SHP77 (cell line): ENCODE results near the gene BMAL2.
A peak's percentile ranks its signal among the peaks of the same experiment; 100 is the strongest.

Source experiments
- DNase-seq, 2 experiments: peaks; one replicate each; lab custom pipeline; 2025; lab: John Stamatoyannopoulos, UW

BMAL2 gene

GRCh38 chr12:27319848-27320247 lies 12.8 kb upstream of the BMAL2 start:
- no peak for DNase-seq

GRCh38 chr12:27324530-27324929 lies 8.1 kb upstream of the BMAL2 start:
- DNase-seq: no peak

DNA sequence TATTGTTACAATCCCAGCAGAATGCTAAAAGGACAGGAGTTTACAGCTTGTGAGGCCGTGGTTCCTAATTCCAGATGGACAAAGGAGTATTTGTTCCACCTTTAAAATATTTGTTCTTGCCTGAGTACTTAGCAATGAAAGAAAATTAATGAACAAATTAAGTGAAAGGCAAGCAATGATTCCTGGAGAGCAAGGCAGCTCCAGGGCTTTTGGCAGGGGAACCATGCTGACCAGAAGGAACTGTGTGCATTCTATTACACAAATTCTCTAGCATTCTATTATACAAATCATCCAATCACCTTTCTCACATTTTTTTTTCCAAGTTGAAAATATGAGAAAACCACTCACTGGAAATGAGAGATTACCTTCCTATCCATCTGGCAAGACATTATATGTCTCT lies 1.8 kb upstream of the BMAL2 start:
- DNase-seq: no peak

GRCh38 chr12:27331291-27331926 lies 1.2 kb upstream of the BMAL2 start:
- DNase-seq: no peak

GRCh38 chr12:27331927-27332324 lies 710 bp upstream of the BMAL2 start:
- DNase-seq: no peak

- no peak for DNase-seq
These were observed 276 bp upstream of the BMAL2 start for GRCh38 chr12:27332407-27332713.

- DNase-seq: peak in 1 of 2 experiments; percentile 12
These were observed 870 bp downstream of the BMAL2 start for GRCh38 chr12:27333403-27334009.

- DNase-seq: no peak
These were observed 1.5 kb downstream of the BMAL2 start for GRCh38 chr12:27334042-27334720.

GRCh38 chr12:27334721-27335082 lies 2.1 kb downstream of the BMAL2 start:
- no peak for DNase-seq

- no peak for DNase-seq
These were observed 3.0 kb downstream of the BMAL2 start for GRCh38 chr12:27335364-27336281.

- DNase-seq: no peak
These were observed 3.6 kb downstream of the BMAL2 start for GRCh38 chr12:27336282-27336653.

- DNase-seq: no peak
These were observed 4.7 kb downstream of the BMAL2 start for GRCh38 chr12:27337376-27337775.

GRCh38 chr12:27338473-27338872 lies 5.8 kb downstream of the BMAL2 start:
- no peak for DNase-seq

- DNase-seq: no peak
These were observed 8.3 kb downstream of the BMAL2 start for GRCh38 chr12:27340971-27341370.

DNA sequence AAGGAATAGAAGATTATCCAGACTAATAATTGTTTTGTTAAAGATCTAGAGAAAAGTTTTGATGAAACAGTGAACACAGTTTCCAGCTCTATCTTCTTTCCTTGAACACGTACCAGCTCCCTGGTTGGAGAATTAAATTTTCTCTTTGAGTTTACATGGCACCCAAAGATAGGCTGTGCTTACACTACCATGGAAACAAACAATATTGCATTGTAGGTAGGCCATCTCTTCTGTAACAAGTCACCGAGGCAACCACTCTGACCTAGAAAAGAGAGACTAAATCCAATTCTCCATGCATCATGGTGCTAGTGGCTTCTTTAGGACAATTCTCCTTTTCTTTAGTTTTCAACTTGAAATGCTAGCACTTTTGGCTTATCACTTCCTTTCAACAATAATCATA lies 9.9 kb downstream of the BMAL2 start:
- no peak for DNase-seq

- DNase-seq: no peak
These were observed 10.8 kb downstream of the BMAL2 start for GRCh38 chr12:27343255-27344000.

DNA sequence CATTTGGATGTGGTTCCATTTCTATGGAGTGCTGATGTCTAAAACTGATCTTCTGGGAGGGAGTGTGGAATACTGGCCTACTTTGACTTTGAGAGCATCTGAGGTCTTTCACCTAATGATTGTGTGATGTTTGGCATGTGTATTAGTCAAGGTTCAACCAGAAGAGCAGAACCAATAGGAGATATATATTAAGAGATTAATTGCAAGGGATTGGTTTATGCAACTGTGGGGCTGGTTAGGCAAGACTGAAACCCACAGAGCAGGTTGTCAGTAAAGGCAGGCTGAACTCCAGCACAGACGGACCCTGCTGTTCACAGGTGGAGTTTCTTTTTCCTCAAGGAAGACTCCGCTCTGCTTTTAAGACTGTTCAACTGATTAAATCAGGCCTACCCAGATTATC lies 11.6 kb downstream of the BMAL2 start:
- no peak for DNase-seq

DNA sequence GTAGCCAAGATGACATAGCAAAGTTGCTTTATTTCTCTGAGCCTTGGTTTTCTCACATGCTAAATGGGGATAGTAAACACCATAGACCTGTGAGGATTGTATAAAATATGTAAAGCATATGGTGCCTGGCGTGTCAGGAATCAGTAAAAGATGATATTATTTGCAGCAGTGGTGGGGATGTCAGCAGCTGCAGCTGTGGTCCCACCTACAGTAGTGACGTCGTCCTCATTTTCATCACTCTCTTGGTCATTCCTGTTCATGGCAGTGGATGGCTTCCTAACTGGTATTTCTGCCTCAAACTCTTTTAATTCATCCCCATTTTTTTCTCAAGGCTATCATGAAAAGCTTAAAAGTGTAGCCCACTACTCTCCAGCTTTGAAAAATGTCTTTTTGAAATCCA lies 12.1 kb downstream of the BMAL2 start:
- DNase-seq: no peak

- no peak for DNase-seq
These were observed 12.7 kb downstream of the BMAL2 start for GRCh38 chr12:27345376-27345775.

- no peak for DNase-seq
These were observed 15.1 kb downstream of the BMAL2 start for GRCh38 chr12:27347779-27348178.

GRCh38 chr12:27351476-27351875 lies 18.8 kb downstream of the BMAL2 start:
- no peak for DNase-seq

- DNase-seq: no peak
These were observed 22.9 kb downstream of the BMAL2 start for GRCh38 chr12:27355486-27355885.
